Hepatocyte (in vitro differentiated cells): ENCODE data around the gene CREB3.

Experiments
- CTCF ChIP-seq: fragments of 200-600 bp; sonication (generic); IDR thresholded peaks from 2 replicates; pipeline ENCODE4 v1.5.1; 2016; ENCODE audit warnings: antibody characterized with exemption, mild to moderate bottlenecking; ENCODE audit not compliant: poor library complexity
- EZH2phosphoT487 ChIP-seq: fragments of 200-600 bp; sonication (generic); IDR thresholded peaks from one replicate; pipeline ENCODE4 v1.6.1; 2018; ENCODE audit warnings: antibody characterized with exemption, mild to moderate bottlenecking, low read depth, moderate library complexity; ENCODE audit not compliant: unreplicated experiment, severe bottlenecking

- no peak for TF ChIP-seq CTCF
- TF ChIP-seq EZH2phosphoT487, result no peak
These were observed 37.3 kb downstream of the CREB3 start for GRCh38 chr9:35769763-35770162.
